Stimulated activated naive CD8-positive, alpha-beta T cell treated with anti-CD3 and anti-CD28 coated beads, Interleukin-15, amount 100 ng/mL, for 72 hours (primary cell): ENCODE results near the gene UBE4A.
A peak's percentile ranks its signal among the peaks of the same experiment; 100 is the strongest.

Experiments
- ATAC-seq: fragments of 150-1000 bp; cut with Tn5 transposase; 2 replicates; pipeline ENCODE4 v1.10.0; 2021; ENCODE audit warnings: mild to moderate bottlenecking, moderate library complexity
- DNase-seq, 2 donors: peaks; one replicate each; pipeline ENCODE4 v3.0.0; 2021 to 2022
- H3K27ac Mint-ChIP-seq, 2 donors: one replicate each; pipeline ENCODE4 v1.8.0; 2022; ENCODE audit warnings: mild to moderate bottlenecking in 2 of 2, mixed read lengths in 2 of 2, moderate library complexity in 2 of 2
- H3K27me3 Mint-ChIP-seq: one replicate; pipeline ENCODE4 v1.8.0; 2022; ENCODE audit warnings: mixed read lengths
- H3K4me1 Mint-ChIP-seq: one replicate; pipeline ENCODE4 v1.8.0; 2022; ENCODE audit warnings: mild to moderate bottlenecking, mixed read lengths
- H3K4me3 Mint-ChIP-seq, 2 donors: one replicate each; pipeline ENCODE4 v1.8.0; 2022; ENCODE audit warnings: mild to moderate bottlenecking in 2 of 2, mixed read lengths in 2 of 2, moderate library complexity in 1 of 2
- H3K9me3 Mint-ChIP-seq, 2 donors: one replicate each; pipeline ENCODE4 v1.8.0; 2022; ENCODE audit warnings: mixed read lengths in 2 of 2

The UBE4A gene

DNA sequence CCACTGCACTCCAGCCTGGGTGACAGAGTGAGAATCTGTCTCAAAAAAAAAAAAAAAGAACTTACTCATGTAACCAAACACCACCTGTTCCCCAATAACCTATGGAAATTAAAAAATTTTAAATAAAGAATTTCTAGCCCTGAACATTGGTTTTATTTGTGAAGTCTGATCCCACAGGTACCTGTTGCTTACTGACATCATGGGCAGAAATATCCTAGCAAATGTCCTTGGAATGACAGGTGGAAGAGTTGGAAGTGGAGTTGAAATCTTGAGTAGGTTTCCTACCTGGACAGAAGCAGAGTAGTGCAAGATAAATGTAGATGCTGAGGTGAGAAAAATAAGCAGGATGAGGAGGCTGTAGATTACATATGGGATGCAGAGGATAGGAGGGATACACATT, 34.1 kb upstream of the UBE4A start:
- H3K27ac Mint-ChIP-seq: no peak overlapping the region
- H3K4me1 Mint-ChIP-seq: peaks cover 24% of the 10 kb centered on the region
- no peak for DNase-seq
- H3K27me3 Mint-ChIP-seq: no peaks in the 10 kb centered on the region
- peaks cover 9% of the 10 kb centered on the region in 2 donors for H3K9me3 Mint-ChIP-seq
- ATAC-seq: no peak
- no peak overlapping the region for H3K4me3 Mint-ChIP-seq

DNA sequence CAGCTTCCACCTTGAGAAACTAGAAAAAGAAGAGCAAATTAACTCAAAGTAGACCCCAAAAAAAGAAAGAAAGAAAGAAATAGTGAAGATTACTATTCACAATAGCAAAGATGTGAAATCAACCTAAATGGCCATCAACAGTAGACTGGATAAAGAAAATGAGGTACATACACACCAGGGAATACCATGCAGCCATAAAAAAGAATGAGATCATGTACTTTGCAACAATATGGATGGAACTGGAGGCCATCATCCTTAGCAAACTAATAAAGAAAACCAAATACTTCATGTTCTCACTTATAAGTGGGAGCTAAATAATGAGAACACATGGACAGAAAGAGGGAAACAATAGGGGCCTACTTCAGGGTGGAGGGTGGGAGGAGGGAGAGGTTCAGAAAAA, 30.7 kb upstream of the UBE4A start:
- H3K4me1 Mint-ChIP-seq: peaks cover 13% of the 10 kb centered on the region
- H3K9me3 Mint-ChIP-seq: peaks cover 9% of the 10 kb centered on the region in 2 donors
- H3K27me3 Mint-ChIP-seq: no peaks in the 10 kb centered on the region
- no peak overlapping the region for H3K27ac Mint-ChIP-seq
- no peak for ATAC-seq
- no peak for DNase-seq
- no peak overlapping the region for H3K4me3 Mint-ChIP-seq

DNA sequence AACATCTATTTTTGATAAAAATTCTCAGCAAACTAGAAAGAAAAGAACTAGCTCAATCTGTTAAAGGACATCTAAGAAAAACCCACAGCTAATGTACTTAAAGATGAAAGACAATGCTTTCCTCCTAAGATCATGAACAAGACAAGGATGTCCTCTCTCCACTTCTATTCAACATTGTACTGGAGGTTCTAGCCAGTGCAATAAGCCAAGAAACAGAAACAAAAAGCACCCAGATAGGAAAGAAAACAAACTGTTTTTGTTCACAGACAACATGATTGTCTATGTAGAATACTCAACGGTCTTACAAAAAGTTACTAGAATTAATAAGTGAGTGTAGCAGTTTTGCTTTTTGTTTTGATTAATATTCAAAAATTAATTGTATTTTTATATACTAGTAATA, 24.7 kb upstream of the UBE4A start:
- peak overlapping the region; percentile 72 to 89 for H3K27ac Mint-ChIP-seq
- DNase-seq: no peak
- H3K27me3 Mint-ChIP-seq: no peaks in the 10 kb centered on the region
- H3K4me1 Mint-ChIP-seq: peaks cover 59% of the 10 kb centered on the region
- H3K4me3 Mint-ChIP-seq: peak overlapping the region; percentile 77 to 84
- H3K9me3 Mint-ChIP-seq: no peaks in the 10 kb centered on the region
- ATAC-seq: no peak

DNA sequence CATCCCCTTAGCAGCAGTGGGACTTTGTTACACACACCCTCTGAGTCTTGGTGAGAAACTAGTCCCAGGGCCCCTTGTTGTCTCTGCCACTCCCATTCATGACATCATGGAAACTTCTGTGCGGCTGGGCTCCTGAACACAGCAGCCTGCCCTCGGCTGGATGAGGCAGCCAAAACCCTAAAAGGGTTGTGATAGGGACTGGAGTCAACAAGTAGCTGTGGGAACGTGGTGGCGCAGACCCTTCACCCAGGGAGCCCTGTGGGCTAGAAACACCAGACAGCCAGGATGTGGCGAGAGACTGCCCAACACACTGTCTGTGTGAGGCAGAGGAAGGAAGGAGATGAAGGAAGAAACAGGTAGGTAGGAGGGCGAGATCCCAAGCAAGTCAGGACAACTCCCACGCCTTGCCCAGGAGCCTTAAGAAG, 20.8 kb upstream of the UBE4A start:
- Mint-ChIP-seq H3K9me3 (no peaks in the 10 kb centered on the region), H3K27ac (peak overlapping the region; percentile 92 to 99), H3K27me3 (no peaks in the 10 kb centered on the region), H3K4me3 (peak overlapping the region; percentile 83 to 89), H3K4me1 (peaks cover 78% of the 10 kb centered on the region)
- ATAC-seq: peak; percentile 83
- DNase-seq: peak; percentile 80 to 93

DNA sequence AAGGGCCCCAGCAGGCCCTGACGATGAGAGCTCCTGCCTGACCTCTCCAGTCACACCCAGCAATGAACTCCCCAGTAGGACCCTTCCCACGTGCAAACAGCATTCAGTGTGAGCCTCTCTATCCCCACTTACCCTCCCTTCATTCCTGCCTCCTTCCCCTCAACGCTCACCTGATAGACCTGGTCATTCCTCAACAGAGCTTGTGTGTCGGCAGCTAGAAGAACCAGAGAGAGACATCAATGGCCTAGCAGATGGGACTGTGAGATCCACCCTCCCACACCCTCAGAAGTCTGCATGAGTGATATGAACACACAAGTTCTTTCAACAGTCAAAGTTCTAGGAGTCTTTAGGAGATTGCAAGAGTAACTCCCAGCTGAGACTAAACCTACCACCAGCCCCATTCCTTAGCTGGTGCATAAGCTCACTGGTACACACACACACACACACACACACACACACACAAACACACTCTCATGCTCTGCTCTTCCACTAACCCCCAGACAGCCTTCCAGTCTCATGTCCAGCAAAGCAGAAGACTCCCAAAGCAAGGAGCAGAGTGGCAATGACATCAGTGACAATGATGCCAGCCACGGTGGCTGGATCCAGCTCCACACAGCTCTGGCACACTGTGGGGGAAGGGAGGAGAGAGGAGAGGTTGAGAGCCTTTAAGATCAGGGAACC, 20.0 kb upstream of the UBE4A start:
- Mint-ChIP-seq H3K4me3 (peak overlapping the region; percentile 83 to 89), H3K4me1 (peaks cover 78% of the 10 kb centered on the region), H3K27ac (peak overlapping the region; percentile 92 to 99), H3K27me3 (no peaks in the 10 kb centered on the region), H3K9me3 (no peaks in the 10 kb centered on the region)
- DNase-seq (peak; percentile 32 to 34), ATAC-seq (peak; percentile 3)

DNA sequence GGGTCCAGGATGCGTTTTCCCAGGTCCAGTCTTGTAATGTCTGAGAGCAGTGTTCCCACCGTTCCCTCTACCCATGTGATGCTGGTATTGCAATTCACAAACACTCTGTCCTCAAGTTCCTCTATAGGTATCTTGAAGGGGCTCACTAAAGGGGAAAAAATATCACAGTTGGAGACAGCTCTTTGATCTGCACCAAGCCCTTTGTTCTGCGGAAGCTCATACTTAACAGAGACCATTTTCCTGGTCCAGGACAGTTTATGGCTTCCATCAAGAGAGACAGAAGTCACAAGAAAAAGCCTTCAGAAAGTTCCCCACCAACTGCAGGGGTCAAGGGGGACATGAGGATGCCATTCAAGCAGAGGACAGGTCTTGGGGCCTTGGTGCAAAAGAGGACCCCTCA, 19.0 kb upstream of the UBE4A start:
- ATAC-seq (no peak), DNase-seq (no peak)
- H3K9me3 Mint-ChIP-seq: no peaks in the 10 kb centered on the region
- H3K27me3 Mint-ChIP-seq: no peaks in the 10 kb centered on the region
- peak overlapping the region; percentile 74 to 89 for H3K27ac Mint-ChIP-seq
- peak overlapping the region; percentile 83 to 89 for H3K4me3 Mint-ChIP-seq
- peaks cover 76% of the 10 kb centered on the region for H3K4me1 Mint-ChIP-seq

DNA sequence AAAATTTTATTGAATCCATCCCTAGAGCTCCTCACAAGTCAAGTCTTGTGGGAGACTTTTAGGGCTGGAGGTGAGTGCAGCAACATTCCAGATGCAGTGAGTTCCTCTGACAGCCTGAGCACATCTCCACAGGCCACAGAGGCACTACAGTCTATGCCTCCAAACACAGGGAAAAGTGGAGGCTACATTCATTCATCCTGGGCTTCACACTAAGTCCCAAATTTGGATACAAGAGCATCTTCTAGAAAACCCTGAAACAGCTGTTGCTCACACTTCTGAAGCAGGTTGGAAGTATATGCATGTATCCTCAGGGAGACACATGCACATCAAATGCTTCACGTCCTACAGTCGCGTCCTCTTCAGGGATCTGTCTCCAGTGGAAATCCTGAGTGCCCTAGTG, 18.1 kb upstream of the UBE4A start:
- H3K4me1 Mint-ChIP-seq: peaks cover 76% of the 10 kb centered on the region

DNA sequence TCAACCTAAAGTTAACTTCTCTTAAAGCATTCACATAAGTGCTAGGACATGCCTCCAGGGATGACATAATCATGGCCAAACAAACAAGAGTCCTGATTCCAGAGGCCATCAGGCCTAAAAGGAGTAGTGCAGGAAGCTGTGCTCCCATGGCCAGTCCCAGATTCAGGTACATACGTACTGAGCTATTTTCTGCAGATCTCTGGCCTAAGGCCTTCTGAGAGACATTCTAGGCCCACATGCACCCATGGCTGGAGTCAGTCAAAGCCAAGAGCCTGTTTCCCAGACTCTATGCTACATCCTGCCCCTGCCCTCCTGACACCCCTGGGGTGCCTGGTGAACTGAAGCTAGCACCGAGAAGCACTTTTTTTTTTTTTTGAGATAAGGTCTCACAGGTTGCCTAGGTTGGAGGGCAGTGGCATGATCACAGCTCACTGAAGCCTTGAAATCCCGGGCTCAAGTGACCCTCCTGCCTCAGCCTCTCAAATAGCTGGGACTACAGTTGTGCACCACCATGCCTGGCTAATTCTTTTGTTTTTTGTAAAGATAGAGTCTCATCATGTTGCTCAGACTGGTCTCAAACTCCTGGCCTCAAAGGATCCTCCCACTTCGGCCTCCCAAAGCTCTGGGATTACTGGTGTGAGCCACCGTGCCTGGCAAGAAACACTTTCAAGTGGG, 17.4 kb upstream of the UBE4A start:
- Mint-ChIP-seq H3K27ac (peak overlapping the region; percentile 73 to 87), H3K4me3 (peak overlapping the region; percentile 83 to 89), H3K27me3 (no peaks in the 10 kb centered on the region)

More for the DNA sequence above, 18.1 kb upstream of the UBE4A start:
- H3K27ac Mint-ChIP-seq: peak overlapping the region; percentile 61 to 87
- DNase-seq (no peak), ATAC-seq (no peak)
- H3K4me3 Mint-ChIP-seq: peak overlapping the region; percentile 83 to 89
- H3K9me3 Mint-ChIP-seq: no peaks in the 10 kb centered on the region
- H3K27me3 Mint-ChIP-seq: no peaks in the 10 kb centered on the region

DNA sequence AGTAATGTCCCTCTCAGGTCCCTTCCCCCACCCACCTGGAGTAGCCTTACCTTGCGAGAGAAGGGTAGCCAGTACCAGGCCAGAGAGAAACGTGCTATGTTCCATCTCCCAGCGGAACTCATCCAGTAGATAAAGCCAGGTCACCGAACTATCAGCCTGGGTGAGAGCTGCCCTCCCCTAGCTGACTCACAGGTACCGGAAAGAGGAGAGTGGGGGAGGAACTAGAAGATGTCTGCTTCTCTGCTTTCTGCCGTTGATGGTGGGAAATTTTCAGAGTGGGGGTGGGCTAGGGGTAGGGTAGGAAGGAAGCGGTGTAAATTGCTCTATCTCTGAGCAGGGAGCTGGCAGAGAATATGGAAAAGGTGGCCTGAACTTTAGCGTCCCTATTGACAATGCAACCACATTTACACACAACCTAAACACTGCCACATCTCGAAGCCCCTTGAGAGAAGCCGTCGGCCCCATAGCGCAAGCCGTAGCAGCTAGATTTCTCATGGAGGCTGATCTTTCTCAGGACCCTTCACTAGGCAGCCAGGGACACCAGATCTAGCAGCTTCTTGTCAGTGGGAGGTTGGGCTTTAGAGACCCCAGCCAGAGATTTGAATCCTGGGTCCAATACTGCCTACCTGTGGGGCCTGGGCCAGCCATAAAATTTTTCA, 16.8 kb upstream of the UBE4A start, which contains the start of gene CD3D:
CD3D (minus strand) TSS at position 203 of the 659 bp plus-strand sequence; CDS start at position 105, 98 bp downstream.
- H3K4me3 Mint-ChIP-seq: peak within 1 kb of the TSS; percentile 83 to 89
- H3K4me1 Mint-ChIP-seq: peaks cover 78% of the 10 kb centered on the region
- H3K27ac Mint-ChIP-seq: peak within 1 kb of the TSS; percentile 73 to 87
- no peaks in the 10 kb centered on the region for H3K27me3 Mint-ChIP-seq
- peak; percentile 65 for ATAC-seq
- DNase-seq: peak; percentile 60 to 76
- no peaks in the 10 kb centered on the region for H3K9me3 Mint-ChIP-seq

More for the DNA sequence above, 17.4 kb upstream of the UBE4A start:
- DNase-seq (peak; percentile 24 to 40), ATAC-seq (peak; percentile 5)
- H3K4me1 Mint-ChIP-seq: peaks cover 74% of the 10 kb centered on the region
- no peaks in the 10 kb centered on the region for H3K9me3 Mint-ChIP-seq

DNA sequence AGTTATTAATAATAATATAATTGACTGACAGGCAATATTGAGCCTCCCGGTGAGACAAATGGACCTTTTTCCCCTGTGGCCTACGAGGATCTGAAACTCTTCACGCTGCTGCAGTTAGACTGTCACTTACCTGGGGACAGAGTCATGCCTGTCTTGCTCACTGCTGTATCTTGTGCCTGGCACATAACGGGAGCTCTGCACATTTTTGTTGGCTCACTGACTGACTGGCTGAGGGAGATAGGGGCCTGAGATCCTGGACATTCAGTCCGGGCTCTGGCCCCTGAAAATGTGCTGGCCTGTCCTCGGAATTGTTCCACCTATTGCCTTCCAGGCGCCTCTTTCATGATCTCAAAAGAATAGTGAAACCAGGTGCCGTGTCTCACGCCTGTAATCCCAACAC, 16.2 kb upstream of the UBE4A start:
- H3K27ac Mint-ChIP-seq: peak overlapping the region; percentile 73 to 87
- no peaks in the 10 kb centered on the region for H3K27me3 Mint-ChIP-seq
- H3K4me3 Mint-ChIP-seq: peak overlapping the region; percentile 83 to 89
- DNase-seq (peak; percentile 34 to 48), ATAC-seq (no peak)
- peaks cover 78% of the 10 kb centered on the region for H3K4me1 Mint-ChIP-seq
- H3K9me3 Mint-ChIP-seq: no peaks in the 10 kb centered on the region

DNA sequence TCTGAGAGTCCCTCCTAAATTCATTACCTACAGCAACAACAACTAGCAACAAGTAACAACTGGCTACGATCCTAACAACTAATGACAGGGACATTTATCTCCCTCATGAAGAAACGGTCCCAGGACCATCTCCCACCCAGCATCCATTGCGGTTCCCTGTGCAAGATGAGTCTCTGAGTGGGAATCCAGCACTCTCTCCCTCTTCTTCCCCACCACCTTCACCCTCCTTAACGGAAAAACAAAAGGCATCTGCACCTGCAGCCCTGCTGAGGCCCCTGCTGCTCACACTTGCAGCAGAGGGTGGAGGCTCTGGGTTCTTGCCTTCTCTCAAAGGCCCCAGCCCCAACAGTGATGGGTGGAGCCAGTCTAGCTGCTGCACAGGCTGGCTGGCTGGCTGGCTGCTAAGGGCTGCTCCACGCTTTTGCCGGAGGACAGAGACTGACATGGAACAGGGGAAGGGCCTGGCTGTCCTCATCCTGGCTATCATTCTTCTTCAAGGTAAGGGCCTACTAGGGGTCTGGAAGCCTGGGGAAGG, 15.4 kb upstream of the UBE4A start, which contains the start of gene CD3G:
CD3G (plus strand) TSS at position 364 of the 535 bp plus-strand sequence; CDS start at position 444, 80 bp downstream.
- Mint-ChIP-seq H3K4me3 (peak within 1 kb of the TSS; percentile 83 to 89), H3K27me3 (no peaks in the 10 kb centered on the region), H3K4me1 (peaks cover 78% of the 10 kb centered on the region), H3K27ac (peak within 1 kb of the TSS; percentile 73 to 87), H3K9me3 (no peaks in the 10 kb centered on the region)
- ATAC-seq (peak; percentile 74), DNase-seq (peak; percentile 72 to 74)

DNA sequence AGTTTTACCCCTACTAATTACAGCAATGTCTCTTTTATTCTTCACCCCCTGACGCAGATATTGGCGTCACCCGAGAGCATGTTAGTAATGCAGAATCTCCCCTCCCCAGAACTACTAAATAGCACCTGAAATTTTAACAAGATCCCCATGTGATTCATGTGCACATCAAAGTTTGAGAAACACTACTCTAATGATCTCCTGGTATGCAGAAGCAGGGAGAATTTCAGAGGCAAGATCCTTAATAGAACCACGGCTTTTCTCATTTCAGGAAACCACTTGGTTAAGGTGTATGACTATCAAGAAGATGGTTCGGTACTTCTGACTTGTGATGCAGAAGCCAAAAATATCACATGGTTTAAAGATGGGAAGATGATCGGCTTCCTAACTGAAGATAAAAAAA, 9.9 kb upstream of the UBE4A start:
- ATAC-seq (peak; percentile 65), DNase-seq (no peak)
- Mint-ChIP-seq H3K27ac (peak overlapping the region in 1 of 2 donors; percentile 20), H3K4me3 (peak overlapping the region in 1 of 2 donors; percentile 53), H3K9me3 (no peaks in the 10 kb centered on the region), H3K27me3 (no peaks in the 10 kb centered on the region), H3K4me1 (peaks cover 75% of the 10 kb centered on the region)

DNA sequence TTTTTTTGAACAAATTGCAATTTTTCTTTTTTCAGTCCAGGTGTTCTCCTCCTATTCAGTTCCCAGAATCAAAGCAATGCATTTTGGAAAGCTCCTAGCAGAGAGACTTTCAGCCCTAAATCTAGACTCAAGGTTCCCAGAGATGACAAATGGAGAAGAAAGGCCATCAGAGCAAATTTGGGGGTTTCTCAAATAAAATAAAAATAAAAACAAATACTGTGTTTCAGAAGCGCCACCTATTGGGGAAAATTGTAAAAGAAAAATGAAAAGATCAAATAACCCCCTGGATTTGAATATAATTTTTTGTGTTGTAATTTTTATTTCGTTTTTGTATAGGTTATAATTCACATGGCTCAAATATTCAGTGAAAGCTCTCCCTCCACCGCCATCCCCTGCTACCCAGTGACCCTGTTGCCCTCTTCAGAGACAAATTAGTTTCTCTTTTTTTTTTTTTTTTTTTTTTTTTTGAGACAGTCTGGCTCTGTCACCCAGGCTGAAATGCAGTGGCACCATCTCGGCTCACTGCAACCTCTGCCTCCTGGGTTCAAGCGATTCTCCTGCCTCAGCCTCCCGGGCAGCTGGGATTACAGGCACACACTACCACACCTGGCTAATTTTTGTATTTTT, 6.2 kb upstream of the UBE4A start:
- DNase-seq (no peak), ATAC-seq (no peak)
- H3K4me1 Mint-ChIP-seq: peaks cover 48% of the 10 kb centered on the region
- H3K9me3 Mint-ChIP-seq: no peaks in the 10 kb centered on the region
- no peak overlapping the region for H3K4me3 Mint-ChIP-seq
- H3K27me3 Mint-ChIP-seq: no peaks in the 10 kb centered on the region
- H3K27ac Mint-ChIP-seq: peak overlapping the region in 1 of 2 donors; percentile 12

DNA sequence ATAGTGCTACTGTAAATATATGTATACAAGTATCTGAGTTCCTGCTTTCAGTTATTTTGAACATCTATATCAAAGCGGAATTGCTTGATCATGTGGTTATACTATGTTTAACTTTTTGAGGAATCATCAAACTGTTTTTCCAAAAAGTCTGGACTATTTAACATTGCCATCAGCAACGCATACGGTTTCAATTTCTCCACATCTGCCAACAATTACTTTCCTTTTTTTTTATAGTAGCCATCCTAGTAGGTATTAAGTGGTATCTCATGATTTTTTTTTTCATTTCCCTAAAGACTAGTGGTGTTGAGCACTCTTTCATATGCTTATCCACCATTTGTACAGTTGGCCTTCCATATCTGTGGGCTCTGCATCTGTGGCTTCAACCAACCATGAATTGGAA, 1.3 kb upstream of the UBE4A start:
- H3K4me1 Mint-ChIP-seq: peaks cover 58% of the 10 kb centered on the region
- no peaks in the 10 kb centered on the region for H3K27me3 Mint-ChIP-seq
- ATAC-seq (no peak), DNase-seq (no peak)
- H3K27ac Mint-ChIP-seq: no peak overlapping the region
- no peaks in the 10 kb centered on the region for H3K9me3 Mint-ChIP-seq
- H3K4me3 Mint-ChIP-seq: no peak overlapping the region

DNA sequence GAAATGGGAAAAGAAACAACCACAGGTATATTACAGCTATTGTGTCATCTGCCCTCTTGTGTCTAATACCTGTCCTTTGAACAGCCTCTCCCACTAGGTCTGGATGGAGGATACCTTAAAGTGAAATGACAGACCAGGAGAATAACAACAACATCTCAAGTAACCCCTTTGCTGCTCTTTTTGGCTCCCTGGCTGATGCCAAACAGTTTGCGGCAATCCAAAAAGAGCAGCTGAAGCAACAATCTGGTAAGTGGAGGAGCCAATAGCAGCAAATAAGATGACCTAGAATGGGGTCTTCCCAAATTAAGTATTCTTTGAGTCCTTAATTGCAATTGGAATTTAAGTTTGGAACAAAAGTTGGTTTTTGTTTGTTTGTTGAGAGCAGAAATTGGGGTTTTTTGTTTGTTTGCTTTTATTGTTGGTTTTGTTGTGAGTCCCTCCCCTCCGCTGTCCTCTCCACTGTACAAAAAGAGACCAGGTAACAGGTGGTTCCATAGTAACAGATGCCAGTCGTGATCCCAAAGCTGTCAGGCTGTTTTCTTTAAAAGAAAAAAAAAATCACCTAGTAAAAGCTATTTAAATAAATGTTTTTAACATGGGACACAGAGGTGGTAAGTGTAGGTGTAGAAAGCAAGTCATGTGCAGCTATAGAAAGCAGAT, 5.7 kb downstream of the UBE4A start:
- H3K4me3 Mint-ChIP-seq: no peak overlapping the region
- no peaks in the 10 kb centered on the region for H3K9me3 Mint-ChIP-seq
- no peak for ATAC-seq
- no peak overlapping the region for H3K27ac Mint-ChIP-seq
- H3K4me1 Mint-ChIP-seq: peaks cover 36% of the 10 kb centered on the region
- no peak for DNase-seq
- H3K27me3 Mint-ChIP-seq: no peaks in the 10 kb centered on the region
